T-helper 1 cell treated with Interleukin-12 subunit alpha and Interleukin-12 subunit beta and Interleukin-4 antibody, amounts not matched to agents 30 μg/mL and 1 μg/mL, for 36 hours (primary cell): ENCODE measurements around the gene UBL7.

Source experiments
- H3K27ac Mint-ChIP-seq: one replicate; pipeline ENCODE4 v1.8.0; 2021; ENCODE audit warnings: mild to moderate bottlenecking, mixed read lengths
- H3K27me3 Mint-ChIP-seq: one replicate; pipeline ENCODE4 v1.8.0; 2021; ENCODE audit warnings: low read depth, mixed read lengths
- H3K36me3 Mint-ChIP-seq: one replicate; pipeline ENCODE4 v1.8.0; 2021; ENCODE audit warnings: low read depth, mixed read lengths
- H3K4me1 Mint-ChIP-seq: one replicate; pipeline ENCODE4 v1.8.0; 2021; ENCODE audit warnings: low read depth, mixed read lengths
- H3K4me3 Mint-ChIP-seq: one replicate; pipeline ENCODE4 v1.8.0; 2021; ENCODE audit warnings: mild to moderate bottlenecking, moderate library complexity, mixed read lengths
- H3K9me3 Mint-ChIP-seq: one replicate; pipeline ENCODE4 v1.8.0; 2021; ENCODE audit warnings: mixed read lengths

The UBL7 gene

GRCh38 chr15:74460871-74461846 lies at the start of gene UBL7:
Gene UBL7 (minus strand): TSS chr15:74461160. CDS start chr15:74458867, 2,293 bp downstream.
- peaks cover 25% of the 10 kb centered on the region for H3K36me3 Mint-ChIP-seq
- H3K4me1 Mint-ChIP-seq: peaks cover 44% of the 10 kb centered on the region
- H3K9me3 Mint-ChIP-seq: peaks cover 11% of the 10 kb centered on the region
- no peaks in the 10 kb centered on the region for H3K27me3 Mint-ChIP-seq
- H3K4me3 Mint-ChIP-seq: peak within 1 kb of the TSS; percentile 95
- peak within 1 kb of the TSS; percentile 88 for H3K27ac Mint-ChIP-seq

DNA sequence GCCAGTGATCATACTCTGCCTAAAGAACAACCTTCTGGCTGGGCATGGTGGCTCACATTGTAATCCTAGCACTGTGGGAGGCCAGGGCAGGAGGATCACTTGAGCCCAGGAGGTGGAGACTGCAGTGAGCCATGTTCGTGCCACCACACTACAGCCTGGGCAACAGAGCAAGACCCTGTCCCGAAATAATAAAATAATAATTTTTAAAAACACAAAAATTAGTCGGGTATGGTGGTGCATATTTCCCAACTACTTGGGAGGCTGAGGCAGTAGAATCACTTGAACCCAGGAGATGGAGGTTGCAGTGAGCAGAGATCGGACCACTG lies 45.5 kb upstream of the UBL7 start:
- Mint-ChIP-seq H3K9me3 (no peaks in the 10 kb centered on the region), H3K4me1 (peaks cover 4% of the 10 kb centered on the region), H3K36me3 (peaks cover 16% of the 10 kb centered on the region)

DNA sequence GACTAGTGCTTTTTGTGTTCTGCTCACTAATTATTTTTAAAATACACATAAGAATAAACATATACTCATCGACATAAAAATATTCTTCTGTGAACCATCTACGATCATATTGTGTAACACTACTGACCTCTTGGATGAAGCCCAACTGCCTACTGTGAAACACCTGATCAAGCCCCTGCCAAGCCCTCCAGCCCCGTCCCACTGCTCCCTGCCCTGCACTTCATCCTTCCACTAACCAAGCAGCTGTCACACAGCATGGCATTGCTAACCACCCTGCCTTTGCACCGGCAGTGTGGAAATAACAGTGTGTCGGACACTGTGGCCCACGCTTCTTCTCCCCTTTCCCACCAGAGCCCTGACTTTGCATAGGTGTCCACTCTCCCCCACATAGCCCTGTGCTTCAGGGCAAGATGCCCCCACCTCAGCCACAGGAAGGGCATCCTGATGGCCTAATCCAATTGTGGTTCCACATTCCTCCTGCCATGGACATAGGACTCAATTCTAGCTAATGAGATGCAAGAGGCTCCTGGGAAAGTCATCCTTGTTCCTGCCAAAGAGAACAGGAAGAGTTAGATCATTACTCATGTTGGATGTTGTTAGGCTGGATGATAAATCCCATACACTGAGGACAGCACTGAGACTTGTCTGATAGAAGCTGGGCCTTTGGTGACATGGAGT lies 45.0 kb upstream of the UBL7 start:
- H3K36me3 Mint-ChIP-seq: peaks cover 16% of the 10 kb centered on the region
- no peaks in the 10 kb centered on the region for H3K27me3 Mint-ChIP-seq
- no peaks in the 10 kb centered on the region for H3K4me1 Mint-ChIP-seq
- no peak overlapping the region for H3K27ac Mint-ChIP-seq
- H3K9me3 Mint-ChIP-seq: no peaks in the 10 kb centered on the region
- no peak overlapping the region for H3K4me3 Mint-ChIP-seq

More for the DNA sequence above, 45.5 kb upstream of the UBL7 start:
- Mint-ChIP-seq H3K4me3 (no peak overlapping the region), H3K27me3 (no peaks in the 10 kb centered on the region), H3K27ac (no peak overlapping the region)

- no peak overlapping the region for H3K4me3 Mint-ChIP-seq
- H3K9me3 Mint-ChIP-seq: no peaks in the 10 kb centered on the region
- H3K27me3 Mint-ChIP-seq: no peaks in the 10 kb centered on the region
- H3K4me1 Mint-ChIP-seq: no peaks in the 10 kb centered on the region
- H3K36me3 Mint-ChIP-seq: peaks cover 16% of the 10 kb centered on the region
- H3K27ac Mint-ChIP-seq: no peak overlapping the region
Observed at GRCh38 chr15:74504836-74505235, 43.9 kb upstream of the UBL7 start.

DNA sequence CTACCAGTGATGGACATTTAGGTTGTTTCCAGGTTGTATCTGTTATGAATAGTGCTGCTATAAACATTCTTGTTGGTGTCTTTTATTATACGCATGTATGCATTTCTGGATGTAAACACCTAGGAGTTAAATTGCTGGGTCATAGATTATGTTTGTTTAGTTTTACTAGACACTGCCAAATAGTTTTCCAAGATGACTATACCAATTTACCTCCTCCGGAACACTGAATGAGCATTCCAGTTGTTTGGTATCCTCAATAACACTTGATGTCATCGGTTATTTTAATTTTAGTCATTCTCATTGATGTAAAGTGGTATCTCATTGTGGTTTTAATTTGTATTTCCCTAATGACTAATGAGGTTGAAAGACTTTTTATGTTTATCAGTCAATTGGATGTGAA lies 43.5 kb upstream of the UBL7 start:
- Mint-ChIP-seq H3K36me3 (peaks cover 16% of the 10 kb centered on the region), H3K9me3 (no peaks in the 10 kb centered on the region), H3K27ac (no peak overlapping the region), H3K4me3 (no peak overlapping the region), H3K27me3 (no peaks in the 10 kb centered on the region), H3K4me1 (no peaks in the 10 kb centered on the region)

DNA sequence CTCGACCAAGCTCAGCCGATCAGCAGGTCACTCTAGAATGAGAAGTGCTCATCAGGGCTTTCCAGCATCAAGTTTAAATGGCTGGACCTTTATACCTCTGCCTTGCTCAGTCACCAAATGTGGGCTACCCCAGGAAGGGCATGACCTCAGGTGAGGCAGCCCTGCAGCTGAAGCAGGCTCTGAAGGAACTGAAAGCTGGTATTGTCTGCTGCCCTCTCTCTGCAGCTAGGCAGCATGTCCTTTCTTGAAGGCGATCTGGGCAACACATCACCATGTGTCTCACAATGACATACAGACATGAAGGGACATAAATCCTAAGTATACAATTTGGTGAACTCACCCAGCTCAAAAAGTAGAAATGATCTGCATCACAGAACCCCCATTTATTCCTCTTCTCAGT lies 41.3 kb upstream of the UBL7 start:
- Mint-ChIP-seq H3K4me3 (no peak overlapping the region), H3K27me3 (no peaks in the 10 kb centered on the region), H3K36me3 (peaks cover 16% of the 10 kb centered on the region), H3K9me3 (no peaks in the 10 kb centered on the region), H3K27ac (no peak overlapping the region), H3K4me1 (no peaks in the 10 kb centered on the region)

- Mint-ChIP-seq H3K9me3 (no peaks in the 10 kb centered on the region), H3K27me3 (no peaks in the 10 kb centered on the region), H3K36me3 (peaks cover 14% of the 10 kb centered on the region), H3K4me1 (no peaks in the 10 kb centered on the region), H3K27ac (no peak overlapping the region), H3K4me3 (no peak overlapping the region)
Observed at GRCh38 chr15:74500401-74500800, 39.4 kb upstream of the UBL7 start.

DNA sequence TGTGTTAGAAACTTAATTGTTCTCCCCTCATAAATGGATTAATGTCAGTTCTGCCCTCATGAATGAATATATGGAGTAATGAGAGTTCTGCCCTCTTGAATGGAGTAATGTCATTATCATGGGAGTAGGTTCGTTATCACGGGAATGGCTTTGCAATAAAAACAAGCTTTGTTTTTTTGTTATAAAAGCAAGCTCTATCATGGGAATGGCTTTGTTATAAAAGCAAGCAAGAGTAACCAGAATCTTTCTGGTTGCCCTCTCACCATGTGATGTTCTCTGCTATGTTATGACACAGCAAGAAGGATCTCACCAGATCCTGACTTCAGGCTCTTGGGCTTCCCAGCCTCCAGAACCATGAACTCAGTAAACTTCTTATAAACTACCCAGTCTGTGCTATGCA lies 38.4 kb upstream of the UBL7 start:
- no peaks in the 10 kb centered on the region for H3K9me3 Mint-ChIP-seq
- no peak overlapping the region for H3K4me3 Mint-ChIP-seq
- peaks cover 11% of the 10 kb centered on the region for H3K36me3 Mint-ChIP-seq
- no peaks in the 10 kb centered on the region for H3K4me1 Mint-ChIP-seq
- H3K27ac Mint-ChIP-seq: no peak overlapping the region
- no peaks in the 10 kb centered on the region for H3K27me3 Mint-ChIP-seq

GRCh38 chr15:74497584-74497983 lies 36.6 kb upstream of the UBL7 start:
- no peaks in the 10 kb centered on the region for H3K27me3 Mint-ChIP-seq
- H3K4me3 Mint-ChIP-seq: no peak overlapping the region
- H3K9me3 Mint-ChIP-seq: no peaks in the 10 kb centered on the region
- H3K4me1 Mint-ChIP-seq: no peaks in the 10 kb centered on the region
- peaks cover 5% of the 10 kb centered on the region for H3K36me3 Mint-ChIP-seq
- no peak overlapping the region for H3K27ac Mint-ChIP-seq

DNA sequence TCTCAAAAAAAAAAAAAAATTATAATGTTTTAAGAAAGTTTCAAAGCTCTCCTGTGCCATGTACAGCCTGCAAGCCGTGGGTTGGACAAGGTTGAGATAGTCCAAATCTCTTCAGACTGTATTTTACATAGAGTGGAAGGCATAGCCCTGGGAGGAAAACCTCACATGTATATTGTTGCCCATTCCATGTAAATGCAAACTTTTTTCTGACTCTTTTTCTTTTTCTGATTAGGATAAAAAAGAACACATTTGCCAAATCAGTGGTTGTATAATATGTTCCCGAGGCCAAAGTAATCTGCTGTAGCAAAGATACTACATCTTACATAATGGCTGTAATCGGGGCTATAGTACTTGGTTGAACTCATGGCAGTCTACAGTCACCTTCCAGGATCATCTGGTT lies 35.7 kb upstream of the UBL7 start:
- Mint-ChIP-seq H3K9me3 (no peaks in the 10 kb centered on the region), H3K4me1 (no peaks in the 10 kb centered on the region), H3K27ac (no peak overlapping the region), H3K27me3 (no peaks in the 10 kb centered on the region), H3K36me3 (peaks cover under 1% of the 10 kb centered on the region), H3K4me3 (no peak overlapping the region)

DNA sequence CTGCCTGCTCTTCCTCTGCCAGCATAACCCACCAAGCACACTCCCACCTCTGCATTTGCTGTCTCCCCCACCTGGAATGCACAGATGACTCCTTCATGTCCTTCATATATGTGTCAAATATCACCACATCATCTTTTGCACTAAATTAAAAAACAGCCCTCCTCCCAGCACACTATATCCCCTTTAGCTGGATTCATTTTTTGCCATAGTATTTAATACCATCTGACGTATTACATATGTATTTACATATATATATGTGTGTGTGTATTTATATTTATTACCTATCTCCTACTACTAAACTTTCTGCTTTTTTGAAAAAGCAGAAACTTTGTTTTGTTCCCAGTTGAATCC lies 29.4 kb upstream of the UBL7 start:
- H3K4me3 Mint-ChIP-seq: peak overlapping the region; percentile 64
- H3K9me3 Mint-ChIP-seq: no peaks in the 10 kb centered on the region
- peak overlapping the region; percentile 64 for H3K27ac Mint-ChIP-seq
- H3K27me3 Mint-ChIP-seq: no peaks in the 10 kb centered on the region
- no peaks in the 10 kb centered on the region for H3K36me3 Mint-ChIP-seq
- peaks cover 16% of the 10 kb centered on the region for H3K4me1 Mint-ChIP-seq

- Mint-ChIP-seq H3K27me3 (no peaks in the 10 kb centered on the region), H3K36me3 (no peaks in the 10 kb centered on the region), H3K4me1 (peaks cover 16% of the 10 kb centered on the region), H3K27ac (peak overlapping the region; percentile 64), H3K9me3 (no peaks in the 10 kb centered on the region), H3K4me3 (peak overlapping the region; percentile 64)
Observed at GRCh38 chr15:74489518-74490338, 28.8 kb upstream of the UBL7 start.

- no peaks in the 10 kb centered on the region for H3K27me3 Mint-ChIP-seq
- no peak overlapping the region for H3K27ac Mint-ChIP-seq
- no peaks in the 10 kb centered on the region for H3K9me3 Mint-ChIP-seq
- peaks cover 16% of the 10 kb centered on the region for H3K4me1 Mint-ChIP-seq
- H3K4me3 Mint-ChIP-seq: no peak overlapping the region
- no peaks in the 10 kb centered on the region for H3K36me3 Mint-ChIP-seq
Observed at GRCh38 chr15:74488776-74489175, 27.8 kb upstream of the UBL7 start.

DNA sequence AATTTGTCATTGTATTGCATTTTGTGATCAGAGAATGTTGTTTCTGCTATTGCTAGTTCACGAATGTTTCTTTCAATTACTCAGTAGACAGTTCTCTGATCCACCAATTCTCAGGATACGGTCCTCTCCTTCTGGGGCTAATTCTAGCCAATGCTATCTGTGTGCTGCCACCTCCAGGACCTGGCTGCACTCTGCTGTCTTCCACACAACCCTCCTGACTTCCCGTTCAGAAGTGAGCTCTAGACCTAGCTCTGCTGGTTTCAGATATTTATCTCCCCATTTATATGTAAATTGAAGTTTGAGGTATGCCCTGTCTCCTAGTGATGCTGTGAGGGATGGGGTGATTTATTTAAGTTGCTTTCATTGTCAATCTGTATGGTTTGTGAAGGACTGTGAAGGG lies 21.7 kb upstream of the UBL7 start:
- Mint-ChIP-seq H3K9me3 (no peaks in the 10 kb centered on the region), H3K4me3 (no peak overlapping the region), H3K27me3 (no peaks in the 10 kb centered on the region), H3K4me1 (no peaks in the 10 kb centered on the region), H3K36me3 (peaks cover 6% of the 10 kb centered on the region), H3K27ac (no peak overlapping the region)
